ENCODE data around the gene CILP2.

The CILP2 gene

GRCh38 chr19:19545707-19546106, 7.6 kb downstream of the CILP2 start:
- no peak for DNase-seq
- no peak overlapping the region for H3K4me3 Mint-ChIP-seq
- peaks cover 19% of the 10 kb centered on the region for H3K4me1 Mint-ChIP-seq
- no peaks in the 10 kb centered on the region for H3K27me3 Mint-ChIP-seq
- H3K27ac Mint-ChIP-seq: no peak overlapping the region
- no peak for ATAC-seq
- no peaks in the 10 kb centered on the region for H3K9me3 Mint-ChIP-seq

GRCh38 chr19:19546751-19547162, 8.7 kb downstream of the CILP2 start:
- no peaks in the 10 kb centered on the region for H3K27me3 Mint-ChIP-seq
- H3K4me1 Mint-ChIP-seq: peaks cover 9% of the 10 kb centered on the region
- ATAC-seq (no peak), DNase-seq (no peak)
- H3K4me3 Mint-ChIP-seq: no peak overlapping the region
- no peaks in the 10 kb centered on the region for H3K9me3 Mint-ChIP-seq
- no peak overlapping the region for H3K27ac Mint-ChIP-seq

- ATAC-seq (no peak), DNase-seq (no peak)
- H3K9me3 Mint-ChIP-seq: no peaks in the 10 kb centered on the region
- H3K4me1 Mint-ChIP-seq: no peaks in the 10 kb centered on the region
- H3K27me3 Mint-ChIP-seq: no peaks in the 10 kb centered on the region
- no peak overlapping the region for H3K27ac Mint-ChIP-seq
- H3K4me3 Mint-ChIP-seq: no peak overlapping the region
These were observed 9.7 kb downstream of the CILP2 start for GRCh38 chr19:19547674-19548336.

- ATAC-seq (no peak), DNase-seq (no peak)
- no peaks in the 10 kb centered on the region for H3K9me3 Mint-ChIP-seq
- no peak overlapping the region for H3K27ac Mint-ChIP-seq
- H3K4me3 Mint-ChIP-seq: no peak overlapping the region
- no peaks in the 10 kb centered on the region for H3K27me3 Mint-ChIP-seq
- peaks cover 6% of the 10 kb centered on the region for H3K4me1 Mint-ChIP-seq
These were observed 11.1 kb downstream of the CILP2 start for GRCh38 chr19:19548915-19549759.

- Mint-ChIP-seq H3K9me3 (no peaks in the 10 kb centered on the region), H3K27me3 (no peaks in the 10 kb centered on the region), H3K4me3 (no peak overlapping the region), H3K4me1 (peaks cover 12% of the 10 kb centered on the region), H3K27ac (no peak overlapping the region)
- DNase-seq: no peak
- no peak for ATAC-seq
These were observed 11.9 kb downstream of the CILP2 start for GRCh38 chr19:19549804-19550464.

GRCh38 chr19:19550485-19550929, 12.4 kb downstream of the CILP2 start:
- Mint-ChIP-seq H3K9me3 (no peaks in the 10 kb centered on the region), H3K27ac (no peak overlapping the region), H3K4me3 (no peak overlapping the region), H3K4me1 (peaks cover 12% of the 10 kb centered on the region), H3K27me3 (no peaks in the 10 kb centered on the region)
- DNase-seq (no peak), ATAC-seq (no peak)

GRCh38 chr19:19550972-19551852, 13.1 kb downstream of the CILP2 start:
- H3K4me3 Mint-ChIP-seq: no peak overlapping the region
- ATAC-seq (no peak), DNase-seq (no peak)
- H3K27me3 Mint-ChIP-seq: no peaks in the 10 kb centered on the region
- no peaks in the 10 kb centered on the region for H3K9me3 Mint-ChIP-seq
- H3K4me1 Mint-ChIP-seq: peaks cover 12% of the 10 kb centered on the region
- no peak overlapping the region for H3K27ac Mint-ChIP-seq

GRCh38 chr19:19551853-19552192, 13.8 kb downstream of the CILP2 start:
- DNase-seq: no peak
- H3K27ac Mint-ChIP-seq: peak overlapping the region in 1 of 2 donors; percentile 42
- H3K27me3 Mint-ChIP-seq: no peaks in the 10 kb centered on the region
- H3K4me3 Mint-ChIP-seq: no peak overlapping the region
- H3K9me3 Mint-ChIP-seq: no peaks in the 10 kb centered on the region
- no peak for ATAC-seq
- H3K4me1 Mint-ChIP-seq: peaks cover 12% of the 10 kb centered on the region

GRCh38 chr19:19552798-19553197, 14.7 kb downstream of the CILP2 start:
- Mint-ChIP-seq H3K4me1 (peaks cover 12% of the 10 kb centered on the region), H3K9me3 (no peaks in the 10 kb centered on the region), H3K4me3 (no peak overlapping the region), H3K27me3 (no peaks in the 10 kb centered on the region), H3K27ac (no peak overlapping the region)
- peak; percentile 42 for ATAC-seq
- DNase-seq: no peak

GRCh38 chr19:19553670-19554069, 15.6 kb downstream of the CILP2 start:
- no peak overlapping the region for H3K4me3 Mint-ChIP-seq
- DNase-seq (no peak), ATAC-seq (no peak)
- H3K9me3 Mint-ChIP-seq: no peaks in the 10 kb centered on the region
- H3K27ac Mint-ChIP-seq: peak overlapping the region in 1 of 2 donors; percentile 59
- peaks cover 12% of the 10 kb centered on the region for H3K4me1 Mint-ChIP-seq
- no peaks in the 10 kb centered on the region for H3K27me3 Mint-ChIP-seq

- H3K9me3 Mint-ChIP-seq: no peaks in the 10 kb centered on the region
- no peak overlapping the region for H3K4me3 Mint-ChIP-seq
- H3K27ac Mint-ChIP-seq: peak overlapping the region; percentile 59 to 69
- H3K27me3 Mint-ChIP-seq: no peaks in the 10 kb centered on the region
- H3K4me1 Mint-ChIP-seq: peaks cover 12% of the 10 kb centered on the region
- DNase-seq: peak; percentile 58 to 60
- ATAC-seq: peak; percentile 67
These were observed 16.3 kb downstream of the CILP2 start for GRCh38 chr19:19554074-19555023.

GRCh38 chr19:19558055-19558454, 20.0 kb downstream of the CILP2 start:
- no peak overlapping the region for H3K4me3 Mint-ChIP-seq

GRCh38 chr19:19558636-19559035, 20.6 kb downstream of the CILP2 start:
- ATAC-seq (no peak), DNase-seq (no peak)
- peaks cover 29% of the 10 kb centered on the region for H3K4me1 Mint-ChIP-seq
- H3K27me3 Mint-ChIP-seq: no peaks in the 10 kb centered on the region
- no peaks in the 10 kb centered on the region for H3K9me3 Mint-ChIP-seq
- H3K27ac Mint-ChIP-seq: no peak overlapping the region
- H3K4me3 Mint-ChIP-seq: no peak overlapping the region

More at GRCh38 chr19:19558055-19558454, 20.0 kb downstream of the CILP2 start:
- H3K4me1 Mint-ChIP-seq: peaks cover 24% of the 10 kb centered on the region
- H3K27me3 Mint-ChIP-seq: no peaks in the 10 kb centered on the region
- no peak overlapping the region for H3K27ac Mint-ChIP-seq
- ATAC-seq: no peak
- no peak for DNase-seq
- H3K9me3 Mint-ChIP-seq: no peaks in the 10 kb centered on the region

GRCh38 chr19:19559931-19560330, 21.9 kb downstream of the CILP2 start:
- ATAC-seq: no peak
- H3K27ac Mint-ChIP-seq: no peak overlapping the region

More at GRCh38 chr19:19559931-19560330, 21.9 kb downstream of the CILP2 start:
- H3K9me3 Mint-ChIP-seq: no peaks in the 10 kb centered on the region
- peaks cover 19% of the 10 kb centered on the region for H3K4me1 Mint-ChIP-seq
- H3K4me3 Mint-ChIP-seq: no peak overlapping the region
- no peak for DNase-seq
- H3K27me3 Mint-ChIP-seq: no peaks in the 10 kb centered on the region
